GM19043 (cell line): ENCODE results near the gene PHETA1.

ENCODE experiments used
- ATAC-seq: cut with Tn5 transposase; IDR thresholded peaks from one replicate; pipeline ENCODE4 v1.9.1; 2021; ENCODE audit warnings: low read depth; ENCODE audit not compliant: unreplicated experiment

Gene PHETA1

DNA sequence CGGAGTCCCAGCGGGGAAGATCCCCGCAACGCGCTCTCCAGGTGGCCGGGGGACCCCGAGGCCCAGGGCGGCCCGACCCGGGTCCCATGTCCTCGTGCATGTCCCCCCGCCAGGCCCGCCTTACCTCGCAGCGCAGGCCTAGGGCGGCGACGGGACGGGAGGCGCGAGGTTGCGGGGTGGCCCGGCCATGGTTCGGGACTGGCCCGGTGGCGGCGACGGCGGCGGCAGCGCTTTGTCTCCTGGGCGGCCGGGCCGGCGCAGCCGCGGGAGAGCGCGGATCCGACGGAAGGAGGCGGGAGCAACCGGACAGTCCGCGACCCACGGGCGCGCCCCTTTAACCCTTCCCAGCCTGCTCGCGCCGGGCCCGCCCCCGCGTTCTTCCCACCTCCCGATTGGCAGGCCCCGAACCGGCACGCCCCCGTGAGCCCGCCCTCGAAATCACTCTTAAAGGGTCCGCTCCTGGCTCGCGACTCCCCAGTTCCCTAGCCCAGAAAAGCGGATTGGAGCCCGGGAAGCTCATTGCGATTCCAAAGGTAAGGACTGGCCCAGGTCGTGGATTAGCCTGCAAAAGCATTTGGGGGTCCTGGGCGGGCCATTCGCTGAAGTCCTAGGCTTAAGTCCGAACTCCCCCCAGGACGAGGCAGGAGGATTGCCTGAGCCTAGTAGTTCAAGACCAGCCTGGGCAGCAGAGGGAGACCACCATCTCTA lies at the start of gene PHETA1:
PHETA1 (minus strand) TSS at position 308 of the 708 bp plus-strand sequence. CDS start 5,668 bp downstream, outside the sequence.
- peak; percentile 95 for ATAC-seq

- no peak for ATAC-seq
Observed at GRCh38 chr12:111418594-111418880, 49.6 kb upstream of the PHETA1 start.

DNA sequence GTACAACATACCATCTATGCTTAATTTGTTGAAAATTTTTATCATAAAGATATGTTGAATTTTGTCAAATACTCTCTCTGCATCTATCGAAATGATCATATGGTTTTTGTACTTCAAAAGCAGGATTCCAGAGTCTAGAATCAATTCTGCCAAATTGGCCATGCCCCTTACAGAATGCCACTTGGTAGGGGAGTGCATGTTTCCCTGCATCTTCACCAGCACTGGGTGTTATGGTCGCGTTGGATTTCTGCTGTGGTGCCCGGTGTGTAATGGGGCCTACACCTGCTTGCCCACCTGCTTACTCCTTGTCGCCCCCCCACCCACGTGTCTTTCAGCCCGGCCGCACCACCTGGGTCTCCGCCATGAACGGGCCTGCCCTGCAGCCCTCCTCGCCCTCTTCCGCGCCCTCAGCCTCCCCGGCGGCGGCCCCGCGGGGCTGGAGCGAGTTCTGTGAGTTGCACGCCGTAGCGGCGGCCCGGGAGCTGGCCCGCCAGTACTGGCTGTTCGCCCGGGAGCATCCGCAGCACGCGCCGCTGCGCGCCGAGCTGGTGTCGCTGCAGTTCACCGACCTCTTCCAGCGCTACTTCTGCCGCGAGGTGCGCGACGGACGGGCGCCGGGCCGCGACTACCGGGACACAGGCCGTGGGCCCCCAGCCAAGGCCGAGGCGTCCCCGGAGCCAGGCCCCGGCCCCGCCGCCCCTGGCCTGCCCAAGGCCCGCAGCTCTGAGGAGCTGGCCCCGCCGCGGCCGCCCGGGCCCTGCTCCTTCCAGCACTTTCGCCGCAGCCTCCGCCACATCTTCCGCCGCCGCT lies 49.1 kb upstream of the PHETA1 start:
- no peak for ATAC-seq

GRCh38 chr12:111417290-111417689 lies 48.4 kb upstream of the PHETA1 start:
- no peak for ATAC-seq

GRCh38 chr12:111414711-111415252 lies 45.9 kb upstream of the PHETA1 start:
- no peak for ATAC-seq

- no peak for ATAC-seq
Observed at GRCh38 chr12:111413442-111414086, 44.7 kb upstream of the PHETA1 start.

DNA sequence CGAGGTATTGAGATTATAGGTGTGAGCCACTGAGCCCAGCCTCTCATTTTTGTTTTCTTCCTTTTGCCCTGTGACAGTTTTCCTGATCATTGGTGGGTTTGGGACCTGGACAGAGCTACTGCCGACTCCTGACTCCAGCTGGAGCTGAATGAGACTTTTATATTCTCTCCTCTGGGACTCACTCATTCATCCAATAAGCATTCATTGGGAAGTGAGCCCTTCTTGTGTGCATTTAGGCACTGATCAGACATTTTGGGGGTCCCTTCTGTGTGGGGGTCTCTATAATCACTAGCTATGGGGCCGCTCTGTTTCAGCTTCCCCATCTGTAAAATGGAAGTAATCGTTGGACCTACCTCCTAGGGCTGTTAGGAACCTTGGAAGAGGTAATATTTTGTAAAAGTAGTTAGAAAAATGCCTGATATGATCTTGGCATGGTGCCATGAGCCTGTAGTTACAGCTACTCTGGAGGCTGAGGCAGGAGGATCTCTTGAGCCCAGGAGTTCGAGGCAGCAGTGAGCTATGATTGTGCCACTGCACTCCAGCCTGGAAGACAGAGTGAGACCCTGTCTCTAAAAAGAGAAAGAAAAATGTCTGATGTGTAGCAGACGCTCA lies 44.0 kb upstream of the PHETA1 start:
- no peak for ATAC-seq

GRCh38 chr12:111412007-111412829 lies 43.3 kb upstream of the PHETA1 start:
- no peak for ATAC-seq

DNA sequence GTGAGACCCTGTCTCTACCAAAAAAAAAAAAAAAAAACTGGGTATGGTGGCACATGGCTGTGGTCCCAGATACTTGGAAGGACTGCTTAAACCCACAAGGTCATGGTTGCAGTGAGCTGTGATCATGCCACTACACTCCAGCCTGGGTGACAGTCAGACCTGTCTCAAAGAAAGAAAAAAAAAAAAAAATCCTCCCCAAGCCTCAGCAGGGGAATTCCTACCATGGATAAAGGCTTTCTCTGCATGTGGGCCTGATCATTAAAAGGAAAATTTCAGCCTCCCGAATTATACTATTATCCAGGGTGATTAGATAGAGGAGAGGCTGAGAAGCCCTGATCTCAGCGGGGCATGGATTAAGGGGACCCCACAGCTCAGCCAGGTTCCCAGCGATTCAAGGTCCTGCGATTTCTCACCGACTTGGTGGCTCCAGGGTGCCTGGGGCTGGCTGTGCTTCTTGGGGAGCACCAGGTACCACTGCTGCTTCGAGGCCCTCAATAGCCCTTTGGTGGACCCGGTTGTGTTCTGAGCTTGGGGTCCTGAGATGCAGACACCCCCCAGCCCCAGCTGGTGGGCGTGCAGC lies 42.4 kb upstream of the PHETA1 start:
- ATAC-seq = no peak

GRCh38 chr12:111410431-111411184 lies 41.7 kb upstream of the PHETA1 start:
- ATAC-seq = no peak

- ATAC-seq = no peak
Observed at GRCh38 chr12:111409780-111410430, 41.0 kb upstream of the PHETA1 start.

DNA sequence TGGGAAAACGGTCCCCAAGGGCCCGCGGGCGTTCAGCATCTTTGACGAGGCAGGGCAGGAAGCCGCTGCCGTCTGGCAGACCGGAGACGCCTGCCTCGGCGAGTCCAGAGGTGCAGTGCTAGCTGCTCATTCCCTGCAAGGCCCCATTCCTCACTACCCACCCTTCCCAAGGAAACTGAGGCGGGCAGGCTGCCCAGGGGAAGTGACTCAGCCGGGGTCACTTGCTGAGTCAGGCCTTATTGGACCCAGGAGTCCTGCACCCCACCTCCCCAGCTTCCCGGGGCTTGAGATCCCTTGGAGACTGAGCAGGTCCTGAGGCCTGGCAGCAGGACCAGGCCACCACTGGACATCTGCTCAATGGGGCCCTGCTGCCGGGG lies 40.5 kb upstream of the PHETA1 start:
- ATAC-seq = no peak

- ATAC-seq = no peak
Observed at GRCh38 chr12:111408686-111409402, 39.9 kb upstream of the PHETA1 start.

GRCh38 chr12:111408116-111408440 lies 39.2 kb upstream of the PHETA1 start:
- ATAC-seq = no peak

DNA sequence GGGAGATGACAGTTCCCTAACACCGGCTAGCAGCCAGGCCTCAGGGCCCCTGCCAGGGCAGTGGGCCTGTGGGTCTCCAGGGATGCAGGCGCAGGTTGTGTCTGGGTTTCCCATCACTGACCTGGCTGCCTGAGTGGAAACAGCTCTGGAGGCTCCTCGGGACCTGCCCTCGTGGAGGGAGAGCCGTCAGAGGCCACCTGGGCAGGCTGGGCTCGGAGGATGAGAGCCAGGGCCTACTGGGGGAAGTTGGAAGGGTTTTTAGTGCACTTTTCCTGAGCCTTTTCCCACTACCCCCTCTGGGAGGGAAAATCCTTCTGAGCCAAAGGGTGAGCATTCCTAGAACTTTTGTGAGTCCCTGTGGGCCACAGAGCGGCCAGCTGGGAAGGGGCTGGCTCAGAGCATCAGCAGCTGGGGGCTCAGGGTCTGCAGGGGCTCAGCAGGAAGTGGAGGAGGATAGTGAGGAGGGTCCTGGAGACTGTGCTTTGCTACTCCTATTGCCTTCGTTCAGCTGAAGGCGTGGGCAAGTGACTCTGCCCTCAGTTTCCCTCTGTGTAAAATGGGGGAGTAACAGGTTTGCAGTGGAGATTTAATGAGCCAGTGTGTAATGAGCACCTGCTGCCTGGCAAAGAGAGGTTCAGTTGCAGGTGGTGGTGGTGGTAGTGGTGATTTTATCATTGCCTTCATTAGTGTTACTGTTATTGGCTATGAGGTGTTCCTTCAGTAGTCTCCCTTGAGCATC lies 38.7 kb upstream of the PHETA1 start:
- ATAC-seq = no peak

GRCh38 chr12:111406474-111407376 lies 37.8 kb upstream of the PHETA1 start:
- no peak for ATAC-seq
